B cell (primary cell): ENCODE results near the gene GRIK3.

Source experiments
- CTCF ChIP-seq: fragments of 200-600 bp; IDR thresholded peaks from one replicate; pipeline ENCODE4 v1.8.0; 2022; ENCODE audit warnings: antibody characterized with exemption, mild to moderate bottlenecking
- EZH2 ChIP-seq: IDR thresholded peaks from 2 replicates; pipeline ENCODE4 v1.6.1; 2012; ENCODE audit warnings: borderline replicate concordance, low read depth, mild to moderate bottlenecking, moderate library complexity, low read length; ENCODE audit not compliant: insufficient read depth, poor library complexity, severe bottlenecking

GRCh38 chr1:36911561-36912364 lies 122.6 kb downstream of the GRIK3 start:
- no peak for TF ChIP-seq CTCF
- no peak for TF ChIP-seq EZH2
